ENCODE data around the gene MAP7. TPM values are rescaled to one million over a fixed set of nuclear protein-coding genes. Genes with fewer than 3 reads are reported as not detected.
"Not testable (repeated sequence)": the region's sequence is repeated elsewhere in the genome, so short reads cannot be mapped to it uniquely, and the experiment has no call there.

The MAP7 gene
- 1.0 and 1.1 TPM in 2 replicates for total RNA-seq (2014; rRNA removed; shearing (Covaris generic))

DNA sequence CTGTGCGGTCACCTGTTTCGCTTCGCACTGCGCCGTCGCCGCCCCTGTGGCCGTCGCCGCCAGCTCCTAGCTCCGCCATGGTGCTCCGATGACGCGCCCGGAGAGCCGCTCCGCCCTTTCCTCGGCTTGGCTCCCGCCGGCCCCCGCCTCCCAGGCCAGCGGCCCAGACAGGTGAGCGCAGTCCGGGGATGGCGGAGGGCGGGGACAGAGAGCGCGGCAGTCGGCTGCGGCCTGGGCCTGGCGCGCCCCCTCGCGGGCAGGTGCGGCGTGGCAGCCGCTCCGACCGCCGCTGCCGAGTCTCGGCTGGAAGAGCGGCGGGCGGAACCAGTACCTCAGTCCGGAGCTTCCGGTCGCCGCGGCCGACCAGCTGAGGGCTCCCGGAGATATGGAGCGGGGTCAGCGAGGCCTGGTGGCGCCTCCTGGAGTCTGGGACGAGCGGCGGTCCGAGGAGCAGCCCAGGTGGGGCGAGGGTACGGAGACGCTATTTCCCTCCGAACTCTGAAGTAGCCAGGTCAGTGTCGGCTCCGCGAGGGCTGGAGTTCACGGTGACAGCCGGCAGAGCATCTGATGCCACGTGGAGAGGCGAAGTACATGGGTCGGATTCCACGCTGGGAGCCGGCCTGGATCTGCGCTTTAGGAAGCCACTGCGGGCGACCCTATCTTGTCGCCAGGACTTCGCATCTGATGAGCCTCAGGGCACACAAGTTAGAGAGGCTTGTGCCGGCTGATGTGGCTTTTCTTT, at the start of gene MAP7:
Gene MAP7 (minus strand): TSS at position 93 of the 742 bp plus-strand sequence. CDS start 14 bp downstream, at position 79.
- DNase-seq (ENCODE audit: low spot score), result peak; percentile 10

DNA sequence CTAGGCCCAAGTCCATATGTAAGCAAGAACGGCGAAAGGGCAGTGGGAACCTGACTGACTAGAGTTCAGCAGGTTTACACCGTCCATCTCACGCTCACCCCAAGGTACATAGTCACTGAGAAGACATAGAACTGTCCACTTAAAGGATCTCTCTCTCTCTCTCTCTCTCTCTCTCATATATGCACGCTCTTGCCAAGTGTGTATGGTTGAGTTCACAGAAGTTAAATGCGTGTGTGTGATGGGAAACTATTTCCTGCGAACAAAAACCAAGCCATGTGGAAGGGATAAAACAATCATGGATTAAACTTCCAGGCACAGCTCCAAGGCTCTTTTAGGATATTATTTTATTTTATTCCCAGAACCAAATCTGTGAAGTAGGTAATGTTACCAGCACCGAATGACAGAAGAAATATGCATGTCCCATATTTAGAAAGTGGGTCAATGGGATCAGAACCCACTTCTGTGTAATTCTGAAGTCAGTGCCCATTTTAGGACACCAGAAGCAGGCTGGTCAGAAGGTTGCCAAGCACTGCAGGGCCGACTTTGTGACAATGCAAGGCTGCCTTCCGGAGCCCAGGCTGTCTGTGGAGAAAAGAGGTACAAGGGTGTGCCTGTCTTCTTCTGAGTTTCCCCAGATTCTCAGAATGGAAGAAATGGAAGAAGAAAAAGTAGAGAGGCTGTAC, 49.2 kb upstream of the MAP7 start:
- DNase-seq (ENCODE audit: low spot score), result no peak

DNA sequence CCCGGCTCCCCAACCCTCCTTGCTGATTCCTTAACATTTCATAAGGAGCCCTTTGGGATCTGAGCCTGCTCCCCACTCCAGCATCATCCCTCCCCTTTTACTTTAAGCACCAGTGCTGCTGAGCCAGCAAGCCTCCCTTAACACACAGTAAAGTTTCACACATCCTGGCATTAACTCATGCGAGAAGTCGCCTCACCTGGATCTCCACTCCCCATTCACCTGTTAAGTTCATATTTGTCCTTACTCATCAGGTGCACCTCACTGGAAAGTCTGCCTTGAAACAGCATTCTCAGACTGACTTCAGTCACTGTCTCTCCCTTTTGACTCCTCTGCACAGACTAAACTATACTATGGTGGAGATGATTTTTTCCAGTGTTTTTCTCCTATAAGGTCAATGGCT, 47.8 kb upstream of the MAP7 start:
- no peak for DNase-seq (ENCODE audit: low spot score)

DNA sequence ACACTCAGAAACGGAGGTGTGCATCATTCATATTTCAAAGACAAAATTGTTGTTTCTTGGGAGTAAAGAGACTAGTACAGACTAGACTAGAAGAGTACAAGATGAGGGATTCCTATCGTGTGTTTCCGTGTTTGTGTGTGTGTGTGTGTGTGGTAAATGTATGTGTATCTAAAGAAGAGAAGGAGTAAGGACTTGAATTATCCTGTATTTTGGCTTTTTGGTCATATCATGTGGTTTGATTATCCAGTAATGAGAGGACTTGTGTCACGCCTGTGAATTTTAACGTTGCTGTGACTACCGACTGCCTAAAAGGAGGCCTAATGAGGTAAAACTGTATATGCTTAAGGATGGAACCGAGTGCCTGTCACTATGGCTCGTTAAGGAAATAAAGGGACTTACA, 44.4 kb upstream of the MAP7 start:
- DNase-seq (ENCODE audit: low spot score), result no peak

DNA sequence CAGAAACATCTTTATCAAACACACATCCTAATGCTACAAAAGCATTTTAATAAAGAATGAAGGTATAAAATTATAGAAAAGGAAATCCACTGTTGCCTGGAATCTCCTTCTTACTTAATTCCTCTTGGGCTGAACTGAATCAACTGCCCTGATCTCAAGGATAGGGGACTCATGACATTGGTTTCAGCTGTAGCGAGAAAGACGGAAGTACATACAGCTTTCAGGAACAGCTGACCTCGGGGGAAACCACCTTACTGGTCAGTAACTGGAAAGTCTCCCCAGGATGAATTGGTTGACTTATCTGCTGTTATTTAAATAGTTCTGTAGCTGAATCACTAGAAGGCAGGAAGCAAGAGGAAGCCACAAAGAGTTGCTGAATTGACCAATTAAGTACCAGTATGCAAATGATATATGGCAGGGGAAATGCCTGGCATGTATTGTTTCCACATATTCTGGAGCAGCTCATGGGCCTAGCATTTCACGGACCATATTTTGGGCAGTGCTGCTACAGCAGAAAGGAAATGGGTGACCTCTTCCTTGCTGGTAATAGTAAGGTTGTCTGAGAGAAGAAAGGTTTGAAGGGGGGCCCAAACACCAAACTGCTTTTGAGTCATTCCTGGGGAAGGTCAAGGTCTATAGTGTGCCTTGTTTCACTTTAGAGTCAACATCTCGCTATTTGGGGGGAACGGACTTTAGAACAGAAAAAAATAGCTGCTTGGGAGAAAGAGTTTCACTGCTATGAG, 43.7 kb upstream of the MAP7 start:
- DNase-seq (ENCODE audit: low spot score), result peak; percentile 99

DNA sequence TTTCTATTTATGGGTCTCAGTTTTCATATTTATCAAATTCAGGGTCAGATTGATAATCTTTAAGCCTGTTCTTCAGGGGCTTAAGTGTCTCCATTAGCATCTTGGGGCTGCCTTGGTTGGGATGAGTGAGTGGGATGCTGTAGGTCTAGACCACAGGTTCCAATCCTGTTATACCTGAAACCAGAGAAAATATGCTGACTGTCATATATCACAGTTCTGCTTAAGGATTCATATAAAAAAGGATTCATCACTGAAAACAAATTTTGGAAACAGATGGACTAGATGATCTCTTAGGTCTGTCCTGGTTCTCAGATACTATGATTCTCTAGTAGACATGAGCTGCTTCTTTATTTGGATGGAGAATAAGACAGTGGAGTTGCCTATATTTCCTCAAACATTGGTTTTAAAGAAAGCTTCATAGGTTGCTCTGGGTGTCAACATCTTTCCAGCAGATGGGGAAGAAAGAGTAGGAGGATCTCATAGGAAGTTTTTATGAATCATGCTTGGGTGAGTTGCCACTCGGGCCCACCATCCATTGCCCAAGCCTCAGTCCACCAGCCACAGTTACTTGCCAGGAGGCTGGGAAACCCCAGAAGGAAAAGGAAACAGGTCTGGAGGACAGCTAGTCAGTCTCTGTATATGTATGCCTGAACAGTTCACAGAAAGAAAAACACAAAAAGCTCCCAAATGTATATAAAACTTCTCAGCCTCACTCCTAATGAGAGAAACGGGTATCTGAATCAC, 42.9 kb upstream of the MAP7 start:
- DNase-seq (ENCODE audit: low spot score), result peak; percentile 41

DNA sequence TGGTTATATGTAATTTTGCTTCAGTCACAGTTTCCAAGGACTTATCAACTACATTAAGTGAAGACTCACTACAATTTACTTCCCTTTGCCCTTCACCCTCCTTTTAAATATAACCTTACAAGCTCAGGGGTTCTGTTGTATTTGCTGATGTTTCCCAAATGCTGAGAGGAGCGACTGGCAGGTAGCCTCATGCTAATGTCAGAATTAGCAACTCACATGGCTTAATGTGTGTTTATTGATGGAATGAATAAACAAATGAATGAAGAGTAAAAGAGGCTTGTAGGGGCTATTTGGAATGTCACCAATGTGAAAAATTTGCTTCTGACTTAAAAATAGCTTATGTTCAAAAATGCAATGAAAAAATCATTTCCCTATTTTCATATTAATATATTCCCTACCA, 41.4 kb upstream of the MAP7 start:
- DNase-seq (ENCODE audit: low spot score), result no peak

DNA sequence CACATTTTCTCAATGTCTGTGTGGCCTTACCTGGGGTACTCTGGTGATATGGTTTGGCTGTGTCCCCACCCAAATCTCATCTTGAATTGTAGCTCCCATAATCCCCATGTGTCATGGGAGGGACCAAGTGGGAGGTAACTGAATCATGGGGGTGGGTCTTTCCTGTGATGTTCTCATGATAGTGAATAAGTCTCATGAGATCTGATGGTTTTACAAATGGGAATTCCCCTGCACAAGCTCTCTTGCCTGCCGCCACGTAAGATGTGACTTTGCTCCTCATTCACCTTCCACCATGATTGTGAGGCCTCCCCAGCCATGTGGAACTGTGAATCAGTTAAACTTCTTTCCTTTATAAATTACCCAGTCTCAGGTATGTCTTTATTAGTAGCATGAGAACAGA, 40.6 kb upstream of the MAP7 start:
- DNase-seq (ENCODE audit: low spot score), result not testable (repeated sequence)

DNA sequence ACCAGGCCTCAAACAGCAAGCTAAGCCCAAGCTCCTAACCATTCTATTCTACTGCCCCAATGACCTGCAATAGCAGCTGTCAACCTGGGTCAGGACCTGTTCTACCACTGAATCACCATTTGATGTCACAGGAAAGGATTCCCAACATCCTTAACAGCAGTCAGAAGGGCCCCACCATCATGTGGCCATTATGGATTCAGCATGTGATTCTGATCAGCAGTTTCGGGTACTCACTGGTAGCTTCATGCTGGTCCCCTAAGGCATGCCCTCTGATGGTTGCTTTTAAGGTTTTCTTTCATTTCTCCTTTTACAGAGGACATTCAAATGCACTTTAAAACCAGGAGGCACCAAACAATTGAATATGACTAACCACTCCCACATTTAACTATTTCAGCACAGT, 37.3 kb upstream of the MAP7 start:
- DNase-seq (ENCODE audit: low spot score), result no peak

DNA sequence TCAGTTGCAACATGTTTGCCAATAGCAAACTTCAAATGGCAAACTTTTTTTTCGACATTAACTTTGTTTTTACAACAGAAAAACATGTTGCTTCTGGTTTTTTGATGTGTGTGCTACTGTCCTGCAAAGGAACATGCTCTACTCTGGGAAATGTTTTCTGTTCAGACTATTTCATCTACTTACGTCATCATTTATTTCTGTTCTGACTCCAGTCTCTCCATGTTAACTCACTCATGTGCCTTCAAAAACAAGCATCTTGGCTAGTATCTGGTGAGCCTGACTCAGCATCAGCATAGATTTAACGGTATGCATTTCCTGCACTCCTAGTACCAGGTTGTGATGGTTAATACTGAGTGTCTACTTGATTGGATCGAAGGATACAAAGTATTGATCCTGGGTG, 36.1 kb upstream of the MAP7 start:
- DNase-seq (ENCODE audit: low spot score), result peak; percentile 53

DNA sequence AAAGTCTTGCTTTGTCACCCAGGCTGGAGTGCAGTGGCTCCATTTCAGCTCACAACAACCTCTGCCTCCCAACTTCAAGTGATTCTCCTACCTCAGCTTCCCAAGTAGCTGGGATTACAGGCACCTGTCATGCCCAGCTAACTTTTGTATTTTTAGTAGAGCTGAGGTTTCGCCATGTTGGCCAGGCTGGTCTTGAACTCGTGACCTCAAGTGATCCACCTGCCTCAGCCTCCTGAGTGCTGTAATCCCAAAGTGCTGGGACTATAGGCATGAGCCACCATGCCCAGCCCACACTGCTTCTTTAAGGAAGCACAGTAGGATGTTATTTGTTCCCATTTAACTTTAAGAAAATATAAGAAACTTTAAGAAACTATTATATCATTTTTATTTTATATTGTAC, 35.3 kb upstream of the MAP7 start:
- DNase-seq (ENCODE audit: low spot score), result not testable (repeated sequence)

DNA sequence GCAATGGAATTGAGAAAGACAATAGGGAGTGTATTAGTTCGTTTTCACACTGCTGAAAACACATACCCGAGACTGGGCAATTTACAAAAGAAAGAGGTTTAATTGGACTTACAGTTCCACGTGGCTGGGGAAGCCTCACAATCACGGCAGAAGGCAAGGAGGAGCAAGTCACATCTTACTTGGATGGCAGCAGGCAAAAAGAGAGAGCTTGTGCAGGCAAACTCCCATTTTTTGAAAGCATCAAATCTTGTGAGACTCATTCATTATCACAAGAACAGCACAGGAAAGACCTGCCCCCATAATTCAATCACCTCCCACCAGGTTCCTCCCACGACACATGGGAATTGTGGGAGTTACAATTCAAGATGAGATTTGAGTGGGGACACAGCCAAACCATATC, 34.1 kb upstream of the MAP7 start:
- DNase-seq (ENCODE audit: low spot score), result not testable (repeated sequence)

DNA sequence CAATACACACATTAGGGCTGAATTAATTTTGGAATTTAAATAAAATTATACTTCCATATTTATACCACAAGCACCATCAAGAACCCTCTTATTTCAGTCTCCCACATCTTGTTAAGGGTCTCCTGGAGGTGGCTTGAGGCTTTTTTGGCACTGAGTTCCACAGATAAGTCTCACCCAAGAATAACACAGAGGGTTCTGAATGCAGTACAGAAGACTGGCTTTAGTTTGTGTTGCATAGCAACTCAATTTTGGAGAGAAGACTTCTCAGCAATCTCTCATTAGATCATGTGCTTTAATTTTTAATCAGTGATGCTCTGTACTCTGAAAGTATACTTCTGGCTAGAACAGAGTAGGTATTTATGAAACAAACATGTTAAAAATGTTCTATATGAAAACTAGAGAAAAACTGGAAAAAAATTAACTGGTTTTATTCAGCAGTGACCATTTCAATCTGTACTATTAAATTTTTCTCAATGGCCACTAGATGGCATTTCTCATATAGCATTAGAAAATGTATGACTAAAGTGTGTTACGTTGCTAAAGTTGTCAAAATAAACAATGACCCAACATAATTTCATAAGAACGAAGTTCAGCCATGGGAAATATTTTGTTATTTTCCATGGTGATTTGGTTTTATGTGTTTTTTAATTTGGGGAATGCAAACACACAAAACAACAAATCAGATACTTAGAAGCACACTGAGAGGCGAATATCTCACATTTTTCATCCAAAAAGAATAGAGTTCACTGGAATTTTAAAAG, 32.7 kb upstream of the MAP7 start:
- peak; percentile 23 for DNase-seq (ENCODE audit: low spot score)

DNA sequence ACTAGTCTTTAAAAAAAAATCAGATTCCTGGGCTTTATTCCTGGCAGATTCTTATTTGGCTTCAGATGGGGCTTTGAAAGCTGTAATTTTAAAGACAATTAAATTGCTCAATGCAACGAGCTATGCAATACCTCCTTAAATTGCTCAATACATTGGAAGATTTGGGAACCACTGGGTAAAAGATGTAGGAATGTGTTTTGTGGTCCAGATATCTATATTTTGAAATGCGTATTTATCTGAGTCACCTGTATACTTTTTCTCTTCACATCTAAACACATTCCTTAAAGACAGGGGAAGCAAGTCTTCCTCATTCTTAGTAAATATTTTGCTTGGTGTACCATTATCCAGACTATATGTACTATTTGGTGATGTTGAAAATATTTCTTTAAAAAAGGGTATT, 29.6 kb upstream of the MAP7 start:
- DNase-seq (ENCODE audit: low spot score), result no peak

DNA sequence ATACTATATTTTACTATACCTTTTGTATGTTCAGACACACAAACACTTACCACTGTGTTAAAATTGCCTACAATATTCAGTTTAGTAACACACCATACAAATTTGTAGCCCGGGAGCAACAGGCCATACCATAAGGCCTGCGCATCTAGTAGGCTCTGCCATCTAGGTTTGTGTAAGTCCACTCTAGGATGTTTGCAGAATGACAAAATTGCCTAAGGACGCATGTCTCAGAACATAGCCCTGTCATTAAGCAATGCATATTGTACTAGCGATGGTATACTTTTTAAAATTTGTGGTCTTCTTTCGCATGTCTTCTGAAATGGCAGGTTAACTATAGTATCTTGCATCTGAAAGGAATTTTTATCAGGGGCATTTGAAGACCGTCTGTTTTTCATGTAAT, 26.6 kb upstream of the MAP7 start:
- no peak for DNase-seq (ENCODE audit: low spot score)

DNA sequence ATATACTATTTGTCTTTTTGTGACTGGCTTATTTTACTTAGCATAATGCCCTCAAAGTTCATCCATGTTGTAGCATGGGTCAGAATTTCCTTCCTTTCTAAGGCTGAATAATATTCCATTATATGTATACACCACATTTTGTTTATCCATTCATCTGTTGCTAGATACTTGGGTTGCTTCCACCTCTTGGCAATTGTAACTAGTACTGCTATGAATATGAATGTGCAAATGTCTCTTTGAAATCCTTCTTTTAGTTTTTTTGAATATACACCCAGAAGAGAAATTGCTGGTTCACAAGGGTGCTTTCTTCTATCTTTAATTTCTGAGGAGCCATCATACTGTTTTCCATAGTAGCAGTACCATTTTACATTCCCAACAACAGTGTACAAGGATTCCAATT, 21.3 kb upstream of the MAP7 start:
- DNase-seq (ENCODE audit: low spot score), result no peak

DNA sequence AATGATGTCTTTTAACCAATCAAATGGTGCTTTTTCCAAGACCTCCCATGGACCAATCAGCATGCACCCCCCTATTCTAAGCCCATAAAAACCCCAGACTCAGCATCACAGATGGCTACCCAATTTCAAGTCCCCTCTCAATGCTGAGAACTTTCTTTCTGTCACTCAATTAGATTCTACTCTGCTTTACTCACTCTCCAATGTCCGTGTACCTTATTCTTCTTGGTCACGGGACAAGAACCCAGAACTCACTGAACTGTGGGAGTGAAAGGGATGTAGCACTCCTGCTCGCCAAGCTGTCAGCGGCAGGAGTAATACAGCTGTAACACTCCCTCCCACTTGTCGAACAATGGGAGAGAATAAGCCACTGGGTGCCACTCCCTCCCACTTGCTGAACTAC, 20.8 kb upstream of the MAP7 start:
- DNase-seq (ENCODE audit: low spot score), result no peak

DNA sequence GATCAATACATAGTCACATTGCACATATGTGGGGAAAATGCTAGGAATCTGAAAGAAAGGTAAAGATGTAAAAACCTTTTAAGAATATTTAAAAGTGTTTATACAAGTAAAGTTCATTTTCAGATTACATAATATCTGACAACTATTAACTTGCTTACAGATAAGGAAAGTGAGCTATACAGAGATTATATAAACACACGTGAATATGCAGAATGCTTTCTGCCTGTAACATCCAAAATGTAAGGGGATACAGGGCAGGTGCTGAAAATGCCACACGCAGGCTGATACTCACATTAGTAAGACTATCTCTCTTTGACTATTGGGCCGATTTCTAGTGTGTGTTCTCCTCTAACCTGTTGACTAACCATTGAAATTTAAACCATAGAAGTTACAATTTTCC, 17.9 kb upstream of the MAP7 start:
- DNase-seq (ENCODE audit: low spot score), result no peak

DNA sequence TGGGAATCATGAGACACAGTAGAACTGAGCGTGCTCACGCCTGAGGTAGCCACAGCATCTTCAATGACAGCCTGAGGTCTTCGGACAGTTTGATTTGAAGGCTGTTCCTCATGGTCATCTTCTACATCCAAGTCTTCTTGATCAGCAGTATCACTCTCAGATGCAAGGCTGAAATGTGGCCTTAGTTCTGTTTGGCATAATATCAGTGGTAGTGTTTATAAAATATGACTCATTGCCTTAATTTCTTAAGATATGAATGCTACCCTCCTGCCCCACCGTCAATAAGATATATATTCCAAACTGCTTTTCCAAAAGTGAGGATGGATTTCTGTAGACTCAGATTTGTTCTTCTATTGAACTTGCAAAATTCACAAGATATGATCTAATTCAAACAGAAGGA, 17.5 kb upstream of the MAP7 start:
- DNase-seq (ENCODE audit: low spot score), result no peak

DNA sequence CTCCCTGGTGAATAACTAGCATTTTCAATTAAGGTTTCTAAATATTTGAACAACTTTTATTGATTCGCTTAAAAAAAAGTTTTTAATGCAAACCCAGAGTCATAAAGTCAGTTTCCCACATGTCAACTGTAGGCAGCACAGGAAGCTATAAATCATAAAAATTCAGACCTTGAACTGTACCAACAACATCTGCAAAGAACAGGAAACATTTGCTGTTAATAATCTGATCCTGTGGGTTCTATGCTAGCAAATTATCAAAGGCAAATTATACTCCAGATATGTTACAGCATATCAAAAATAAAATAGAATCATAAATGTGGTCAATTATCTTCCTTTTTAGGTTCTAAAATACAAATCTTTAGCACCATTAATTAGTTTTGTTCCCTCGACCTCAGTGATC, 16.6 kb upstream of the MAP7 start:
- no peak for DNase-seq (ENCODE audit: low spot score)

DNA sequence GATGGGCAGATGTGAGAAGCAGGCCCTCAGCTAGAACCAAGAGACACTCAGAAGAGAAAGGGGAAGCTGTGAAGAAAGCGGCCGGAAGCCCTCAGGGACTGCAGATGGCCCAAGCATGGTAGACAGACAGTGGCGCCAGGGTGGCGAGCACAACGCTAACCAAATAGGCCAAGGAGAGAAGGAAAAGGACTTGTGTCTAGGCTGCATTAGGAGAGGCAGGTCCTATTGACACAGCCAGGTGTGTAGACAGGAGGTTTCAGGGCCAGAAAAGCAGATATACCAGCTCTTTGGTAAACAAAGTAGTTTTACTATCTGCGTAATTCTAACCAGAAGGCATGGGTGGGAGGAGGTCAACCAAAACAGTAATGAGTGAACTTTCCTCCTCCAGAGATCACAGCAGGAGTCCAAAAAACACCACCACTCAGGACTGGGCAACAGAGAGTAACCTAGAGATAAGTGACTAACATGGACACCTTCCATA, 15.8 kb upstream of the MAP7 start:
- DNase-seq (ENCODE audit: low spot score), result no peak
